Nephron progenitor cell (in vitro differentiated cells): Measurements from ENCODE around the gene SEL1L2.

ENCODE experiments used
- DNase-seq: peaks from one replicate; pipeline ENCODE4 v3.0.0; 2021
- H3K27ac Mint-ChIP-seq: 2 replicates; pipeline ENCODE4 v1.8.0; 2021; ENCODE audit warnings: mild to moderate bottlenecking, moderate library complexity, mixed read lengths
- H3K27me3 Mint-ChIP-seq: 2 replicates; pipeline ENCODE4 v1.8.0; 2021; ENCODE audit warnings: mild to moderate bottlenecking, low read depth, mixed read lengths; ENCODE audit not compliant: poor library complexity
- H3K36me3 Mint-ChIP-seq: 2 replicates; pipeline ENCODE4 v1.8.0; 2021; ENCODE audit warnings: low read depth, mixed read lengths
- H3K4me1 Mint-ChIP-seq: 2 replicates; pipeline ENCODE4 v1.8.0; 2021; ENCODE audit warnings: mixed read lengths
- H3K4me3 Mint-ChIP-seq: 2 replicates; pipeline ENCODE4 v1.8.0; 2021; ENCODE audit warnings: mild to moderate bottlenecking, moderate library complexity, mixed read lengths
- H3K9me3 Mint-ChIP-seq: 2 replicates; pipeline ENCODE4 v1.8.0; 2021; ENCODE audit warnings: mild to moderate bottlenecking, moderate library complexity, mixed read lengths
- TF ChIP-seq, protein P1 (sequence below): fragments of 200-600 bp; sonication (generic); IDR thresholded peaks from 2 replicates; pipeline ENCODE4 v1.5.0; 2021; ENCODE audit warnings: antibody characterized with exemption

The SEL1L2 gene

DNA sequence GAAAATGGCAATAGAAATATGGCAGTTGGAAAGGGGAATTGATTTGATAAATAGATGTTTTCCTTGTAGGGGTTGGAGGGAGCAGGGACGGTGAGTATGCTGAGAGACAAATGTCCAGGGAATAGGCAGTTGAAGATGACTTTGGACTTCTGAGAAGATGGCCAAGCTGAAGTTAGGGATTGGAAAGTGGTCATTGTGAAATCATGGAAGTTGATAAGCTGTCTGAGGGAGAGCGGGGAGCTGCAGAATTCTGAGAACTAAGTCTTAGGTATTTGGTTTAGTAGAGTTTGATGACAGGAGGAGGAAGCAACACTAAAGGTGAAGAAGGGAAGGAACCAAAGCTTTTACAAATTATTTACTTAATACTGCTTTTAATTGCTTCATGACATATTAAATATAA, 190.4 kb downstream of the SEL1L2 start:
- Mint-ChIP-seq H3K4me3 (no peak overlapping the region), H3K9me3 (no peaks in the 10 kb centered on the region), H3K36me3 (peaks cover 78% of the 10 kb centered on the region), H3K27me3 (no peaks in the 10 kb centered on the region), H3K27ac (peak overlapping the region; percentile 8), H3K4me1 (peaks cover 12% of the 10 kb centered on the region)
- DNase-seq: no peak
- TF ChIP-seq, protein P1, sequence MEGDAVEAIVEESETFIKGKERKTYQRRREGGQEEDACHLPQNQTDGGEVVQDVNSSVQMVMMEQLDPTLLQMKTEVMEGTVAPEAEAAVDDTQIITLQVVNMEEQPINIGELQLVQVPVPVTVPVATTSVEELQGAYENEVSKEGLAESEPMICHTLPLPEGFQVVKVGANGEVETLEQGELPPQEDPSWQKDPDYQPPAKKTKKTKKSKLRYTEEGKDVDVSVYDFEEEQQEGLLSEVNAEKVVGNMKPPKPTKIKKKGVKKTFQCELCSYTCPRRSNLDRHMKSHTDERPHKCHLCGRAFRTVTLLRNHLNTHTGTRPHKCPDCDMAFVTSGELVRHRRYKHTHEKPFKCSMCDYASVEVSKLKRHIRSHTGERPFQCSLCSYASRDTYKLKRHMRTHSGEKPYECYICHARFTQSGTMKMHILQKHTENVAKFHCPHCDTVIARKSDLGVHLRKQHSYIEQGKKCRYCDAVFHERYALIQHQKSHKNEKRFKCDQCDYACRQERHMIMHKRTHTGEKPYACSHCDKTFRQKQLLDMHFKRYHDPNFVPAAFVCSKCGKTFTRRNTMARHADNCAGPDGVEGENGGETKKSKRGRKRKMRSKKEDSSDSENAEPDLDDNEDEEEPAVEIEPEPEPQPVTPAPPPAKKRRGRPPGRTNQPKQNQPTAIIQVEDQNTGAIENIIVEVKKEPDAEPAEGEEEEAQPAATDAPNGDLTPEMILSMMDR: no peak
